Panc1 (cell line): Measurements from ENCODE around the gene HAUS6. TPM values are rescaled to one million over a fixed set of nuclear protein-coding genes. Genes with fewer than 3 reads are reported as not detected.

ENCODE experiments used
- ATAC-seq: fragments of 200-7000 bp; cut with Tn5 transposase; 2 replicates; pipeline ENCODE4 v1.9.1; 2020; ENCODE audit warnings: mild to moderate bottlenecking, moderate library complexity
- BruUV-seq: library from RNA; stranded (reverse); fragments of 400-500 nt; replicated peaks from 2 replicates; lab custom pipeline; 2021; lab: Mats Ljungman, UMichigan
- CTCF ChIA-PET: fragments of 300-600 bp; sonication (Branson Sonifier 250); formaldehyde crosslinking; loops from one replicate; lab custom pipeline; 2022; ENCODE audit warnings: antibody characterized with exemption; lab: Charles Lee
- POLR2A ChIA-PET: fragments of 300-600 bp; sonication (Branson Sonifier 250); formaldehyde crosslinking; loops from one replicate; lab custom pipeline; 2022; ENCODE audit warnings: antibody characterized with exemption; lab: Charles Lee
- DNase-seq: peaks from one replicate; pipeline ENCODE4 v3.0.0-alpha.2; 2010; ENCODE audit warnings: low read depth, low spot score
- H3K27ac ChIP-seq: 2 replicates; pipeline ENCODE4 v1.5.1; 2011; ENCODE audit warnings: mild to moderate bottlenecking, low read length, inconsistent platforms
- H3K27me3 ChIP-seq: fragments of 200-500 bp; sonication (Bioruptor generic); 2 replicates; pipeline ENCODE4 v1.6.0; 2014; ENCODE audit warnings: low read length, inconsistent platforms; ENCODE audit not compliant: control insufficient read depth, insufficient read depth
- H3K36me3 ChIP-seq: fragments of 200-500 bp; sonication (Bioruptor generic); 2 replicates; pipeline ENCODE4 v1.5.1; 2014; ENCODE audit warnings: inconsistent platforms, mild to moderate bottlenecking, low read length, moderate library complexity; ENCODE audit not compliant: control insufficient read depth, insufficient read depth
- H3K4me1 ChIP-seq: 2 replicates; pipeline ENCODE4 v1.5.1; 2011; ENCODE audit warnings: inconsistent platforms, mild to moderate bottlenecking, low read length, moderate library complexity; ENCODE audit not compliant: control insufficient read depth, insufficient read depth
- H3K4me3 ChIP-seq, 2 experiments: 2 replicates each; pipeline ENCODE4 v1.5.1; 2011 to 2012; ENCODE audit warnings: low read depth in 2 of 2, low read length in 2 of 2, mild to moderate bottlenecking in 2 of 2, inconsistent platforms in 1 of 2, moderate library complexity in 1 of 2
- H3K9me3 ChIP-seq: fragments of 200-500 bp; sonication (Bioruptor generic); 2 replicates; pipeline ENCODE4 v1.5.1; 2014; ENCODE audit warnings: low read depth, mild to moderate bottlenecking, inconsistent platforms, low read length, moderate library complexity; ENCODE audit not compliant: control insufficient read depth, insufficient read depth
- POLR2AphosphoS5 ChIP-seq: IDR thresholded peaks from 2 replicates; pipeline ENCODE4 v1.6.1; 2012; ENCODE audit warnings: mild to moderate bottlenecking, low read depth, low read length, moderate library complexity
- SIN3A ChIP-seq: IDR thresholded peaks from 2 replicates; pipeline ENCODE4 v1.6.1; 2012; ENCODE audit warnings: low read depth, mild to moderate bottlenecking, low read length, moderate library complexity, borderline replicate concordance; ENCODE audit not compliant: insufficient read depth
- TCF7L2 ChIP-seq: IDR thresholded peaks from 2 replicates; pipeline ENCODE4 v1.6.1; 2011; ENCODE audit warnings: mild to moderate bottlenecking, low read depth, low read length, inconsistent platforms
- in situ Hi-C: cut with HindIII; loops from 2 replicates; pipeline ENCODE4 v1.10.0; 2016; ENCODE audit warnings: low sequenced_read_pairs, low pct_unique_long_range_greater_than_20kb
- intact Hi-C: fragments of 100-400 bp; cut with micrococcal nuclease; formaldehyde crosslinking; loops from one replicate; pipeline ENCODE4 v1.10.0; 2022; ENCODE audit not compliant: unreplicated experiment
- total RNA-seq: library from RNA; stranded (reverse); gene quantifications from one replicate; pipeline ENCODE4 v1.2.1, GENCODE V29; 2021; ENCODE audit not compliant: unreplicated experiment
- TF ChIP-seq, protein P1 (sequence below): fragments of 450-650 bp; IDR thresholded peaks from 2 replicates; pipeline ENCODE4 v1.5.1; 2017; ENCODE audit warnings: mild to moderate bottlenecking
- TF ChIP-seq, protein P2 (sequence below), 2 experiments: IDR thresholded peaks; 2 replicates each; pipeline ENCODE4 v1.6.1; 2011 to 2012; ENCODE audit warnings: low read depth in 2 of 2, control low read depth in 1 of 2, low read length in 1 of 2, mild to moderate bottlenecking in 1 of 2, moderate library complexity in 1 of 2; ENCODE audit not compliant: insufficient read depth in 1 of 2

HAUS6 gene
- total RNA-seq, 1 experiment from 2014 or later = 9.3 TPM

DNA sequence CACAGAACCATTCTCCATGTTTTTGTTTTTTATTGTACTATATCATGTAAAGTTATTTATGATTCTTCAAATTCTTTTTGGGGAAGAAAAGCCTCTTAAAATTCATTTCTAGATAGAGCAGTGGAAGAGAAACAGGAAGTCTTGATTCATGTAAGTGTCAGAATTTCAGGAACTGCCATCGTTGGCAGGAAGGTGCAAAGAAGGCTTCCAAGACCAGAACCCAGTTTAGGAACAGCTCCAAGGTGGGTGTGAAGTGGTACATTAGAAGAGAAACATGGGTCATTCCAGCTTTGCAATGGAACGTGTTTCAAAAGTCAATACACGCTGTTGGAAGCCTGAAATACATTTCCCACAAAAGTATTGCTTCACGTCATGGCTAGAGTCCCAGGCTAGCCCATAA lies 84.5 kb downstream of the HAUS6 start:
- TF ChIP-seq SIN3A = no peak
- TF ChIP-seq, protein P1, sequence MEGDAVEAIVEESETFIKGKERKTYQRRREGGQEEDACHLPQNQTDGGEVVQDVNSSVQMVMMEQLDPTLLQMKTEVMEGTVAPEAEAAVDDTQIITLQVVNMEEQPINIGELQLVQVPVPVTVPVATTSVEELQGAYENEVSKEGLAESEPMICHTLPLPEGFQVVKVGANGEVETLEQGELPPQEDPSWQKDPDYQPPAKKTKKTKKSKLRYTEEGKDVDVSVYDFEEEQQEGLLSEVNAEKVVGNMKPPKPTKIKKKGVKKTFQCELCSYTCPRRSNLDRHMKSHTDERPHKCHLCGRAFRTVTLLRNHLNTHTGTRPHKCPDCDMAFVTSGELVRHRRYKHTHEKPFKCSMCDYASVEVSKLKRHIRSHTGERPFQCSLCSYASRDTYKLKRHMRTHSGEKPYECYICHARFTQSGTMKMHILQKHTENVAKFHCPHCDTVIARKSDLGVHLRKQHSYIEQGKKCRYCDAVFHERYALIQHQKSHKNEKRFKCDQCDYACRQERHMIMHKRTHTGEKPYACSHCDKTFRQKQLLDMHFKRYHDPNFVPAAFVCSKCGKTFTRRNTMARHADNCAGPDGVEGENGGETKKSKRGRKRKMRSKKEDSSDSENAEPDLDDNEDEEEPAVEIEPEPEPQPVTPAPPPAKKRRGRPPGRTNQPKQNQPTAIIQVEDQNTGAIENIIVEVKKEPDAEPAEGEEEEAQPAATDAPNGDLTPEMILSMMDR = no peak
- TF ChIP-seq, protein P2, sequence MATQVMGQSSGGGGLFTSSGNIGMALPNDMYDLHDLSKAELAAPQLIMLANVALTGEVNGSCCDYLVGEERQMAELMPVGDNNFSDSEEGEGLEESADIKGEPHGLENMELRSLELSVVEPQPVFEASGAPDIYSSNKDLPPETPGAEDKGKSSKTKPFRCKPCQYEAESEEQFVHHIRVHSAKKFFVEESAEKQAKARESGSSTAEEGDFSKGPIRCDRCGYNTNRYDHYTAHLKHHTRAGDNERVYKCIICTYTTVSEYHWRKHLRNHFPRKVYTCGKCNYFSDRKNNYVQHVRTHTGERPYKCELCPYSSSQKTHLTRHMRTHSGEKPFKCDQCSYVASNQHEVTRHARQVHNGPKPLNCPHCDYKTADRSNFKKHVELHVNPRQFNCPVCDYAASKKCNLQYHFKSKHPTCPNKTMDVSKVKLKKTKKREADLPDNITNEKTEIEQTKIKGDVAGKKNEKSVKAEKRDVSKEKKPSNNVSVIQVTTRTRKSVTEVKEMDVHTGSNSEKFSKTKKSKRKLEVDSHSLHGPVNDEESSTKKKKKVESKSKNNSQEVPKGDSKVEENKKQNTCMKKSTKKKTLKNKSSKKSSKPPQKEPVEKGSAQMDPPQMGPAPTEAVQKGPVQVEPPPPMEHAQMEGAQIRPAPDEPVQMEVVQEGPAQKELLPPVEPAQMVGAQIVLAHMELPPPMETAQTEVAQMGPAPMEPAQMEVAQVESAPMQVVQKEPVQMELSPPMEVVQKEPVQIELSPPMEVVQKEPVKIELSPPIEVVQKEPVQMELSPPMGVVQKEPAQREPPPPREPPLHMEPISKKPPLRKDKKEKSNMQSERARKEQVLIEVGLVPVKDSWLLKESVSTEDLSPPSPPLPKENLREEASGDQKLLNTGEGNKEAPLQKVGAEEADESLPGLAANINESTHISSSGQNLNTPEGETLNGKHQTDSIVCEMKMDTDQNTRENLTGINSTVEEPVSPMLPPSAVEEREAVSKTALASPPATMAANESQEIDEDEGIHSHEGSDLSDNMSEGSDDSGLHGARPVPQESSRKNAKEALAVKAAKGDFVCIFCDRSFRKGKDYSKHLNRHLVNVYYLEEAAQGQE (IDR thresholded peaks at IDR 0.05; ENCODE audit: insufficient read depth in 1 of 2, low read depth in 2 of 2, low read length in 1 of 2) = no peak
- no peak for TF ChIP-seq TCF7L2
- no peak for TF ChIP-seq POLR2AphosphoS5

DNA sequence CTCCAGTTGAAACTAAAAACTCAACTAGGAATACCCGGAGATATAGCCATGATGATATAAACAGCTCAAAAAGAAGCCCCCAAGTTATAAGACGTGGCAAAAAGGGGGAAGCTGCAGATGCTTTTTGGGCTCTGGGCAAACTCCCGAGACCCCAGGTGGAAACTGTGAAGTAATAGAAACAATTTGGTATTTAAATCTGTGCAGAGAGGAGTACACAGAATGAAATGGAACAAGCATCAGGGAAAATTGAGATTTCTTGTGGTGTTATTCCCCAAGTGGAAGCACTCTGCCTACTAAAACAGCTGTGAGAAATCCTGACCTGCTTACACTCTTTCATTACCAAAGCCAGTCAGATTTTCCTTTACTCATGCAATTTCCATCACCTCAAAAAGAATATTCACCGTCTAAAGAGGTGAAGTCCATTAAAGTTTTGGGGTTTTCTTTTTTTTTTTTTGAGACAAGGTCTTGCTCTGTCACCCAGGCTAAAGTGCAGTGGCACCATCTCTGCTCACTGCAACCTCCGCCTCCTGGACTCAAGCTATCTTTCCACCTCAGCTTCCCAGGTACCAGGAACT lies 93.2 kb downstream of the HAUS6 start:
- BruUV-seq = no TSS peak

More for the DNA sequence above, 84.5 kb downstream of the HAUS6 start:
- H3K4me1 ChIP-seq = no peaks in the 10 kb centered on the region
- DNase-seq = no peak
- POLR2A ChIA-PET = no interaction called here
- ATAC-seq = no peak
- H3K4me3 ChIP-seq = no peak overlapping the region
- in situ Hi-C loops = no loop called here
- BruUV-seq = no TSS peak
- CTCF ChIA-PET = no interaction called here
- H3K9me3 ChIP-seq = no peaks in the 10 kb centered on the region
- H3K27ac ChIP-seq = no peak overlapping the region
- no peaks in the 10 kb centered on the region for H3K36me3 ChIP-seq
- intact Hi-C loops = no loop called here
- H3K27me3 ChIP-seq = no peaks in the 10 kb centered on the region

More for the DNA sequence above, 93.2 kb downstream of the HAUS6 start:
- intact Hi-C loops = no loop called here
- ATAC-seq = no peak
- no peak for DNase-seq
- Histone ChIP-seq H3K27me3 (no peaks in the 10 kb centered on the region), H3K4me1 (no peaks in the 10 kb centered on the region), H3K36me3 (no peaks in the 10 kb centered on the region), H3K9me3 (no peaks in the 10 kb centered on the region), H3K4me3 (no peak overlapping the region), H3K27ac (no peak overlapping the region)
- in situ Hi-C loops = no loop called here
- CTCF ChIA-PET = no interaction called here
- POLR2A ChIA-PET = no interaction called here
- TF ChIP-seq POLR2AphosphoS5 (no peak), SIN3A (no peak), TCF7L2 (no peak)
- TF ChIP-seq, protein P2 (IDR thresholded peaks at IDR 0.05; ENCODE audit: insufficient read depth in 1 of 2, low read depth in 2 of 2, low read length in 1 of 2) = no peak
- TF ChIP-seq, protein P1 = no peak
